Ishikawa (cell line): ENCODE data around the gene ITCH.

Experiments
- CREB1 ChIP-seq: IDR thresholded peaks from 2 replicates; pipeline ENCODE4 v1.6.1; 2012; ENCODE audit warnings: low read depth
- EP300 ChIP-seq: IDR thresholded peaks from 2 replicates; pipeline ENCODE4 v1.6.1; 2012; ENCODE audit warnings: borderline replicate concordance
- RAD21 ChIP-seq: IDR thresholded peaks from 2 replicates; pipeline ENCODE4 v1.6.1; 2012; ENCODE audit warnings: low read depth
- TF ChIP-seq, protein P1 (sequence below): IDR thresholded peaks from 2 replicates; pipeline ENCODE4 v1.6.1; 2012
- TF ChIP-seq, protein P2 (sequence below): IDR thresholded peaks from 2 replicates; pipeline ENCODE4 v1.6.1; 2012; ENCODE audit warnings: low read depth, mild to moderate bottlenecking

DNA sequence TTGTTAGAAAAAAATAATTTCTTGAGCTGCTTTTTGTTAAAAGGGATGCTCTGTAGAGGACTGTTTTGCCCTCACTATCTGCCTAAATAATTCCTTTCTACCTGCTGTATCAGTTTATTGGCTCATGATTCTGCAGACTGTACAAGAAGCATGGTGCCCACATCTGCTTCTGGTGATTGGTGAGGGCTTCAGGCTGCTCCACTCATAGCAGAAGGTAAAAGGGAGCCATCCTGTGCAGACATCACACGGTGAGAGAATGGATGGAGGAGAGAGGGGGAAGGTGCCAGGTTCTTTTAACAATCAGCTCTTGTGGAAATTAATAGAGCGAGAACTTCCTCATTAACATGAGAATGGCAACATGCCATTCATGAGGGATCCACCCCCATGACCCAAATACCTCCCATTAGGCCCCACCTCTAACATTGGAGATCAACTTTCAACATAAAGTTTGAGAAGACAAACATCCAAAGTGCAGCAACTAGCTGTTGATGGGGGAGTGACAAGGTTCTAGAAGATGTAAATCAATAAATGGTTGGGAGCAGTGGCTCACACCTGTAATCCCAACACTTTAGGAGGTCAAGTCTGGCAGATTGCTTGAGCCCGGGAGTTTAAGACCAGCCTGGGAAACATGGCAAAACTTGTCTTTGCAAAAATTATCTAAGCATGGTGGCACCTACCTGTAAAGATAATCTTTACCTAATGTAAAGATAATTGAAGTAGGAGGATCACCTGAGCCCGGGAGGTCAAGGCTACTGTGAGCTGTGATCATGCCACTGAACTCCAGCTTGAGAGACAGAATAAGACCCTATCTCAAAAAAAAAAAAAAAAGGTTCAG, 44.2 kb upstream of the ITCH start:
- TF ChIP-seq, protein P1, sequence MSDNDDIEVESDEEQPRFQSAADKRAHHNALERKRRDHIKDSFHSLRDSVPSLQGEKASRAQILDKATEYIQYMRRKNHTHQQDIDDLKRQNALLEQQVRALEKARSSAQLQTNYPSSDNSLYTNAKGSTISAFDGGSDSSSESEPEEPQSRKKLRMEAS: no peak
- TF ChIP-seq RAD21 (no peak), EP300 (no peak), CREB1 (no peak)
- TF ChIP-seq, protein P2, sequence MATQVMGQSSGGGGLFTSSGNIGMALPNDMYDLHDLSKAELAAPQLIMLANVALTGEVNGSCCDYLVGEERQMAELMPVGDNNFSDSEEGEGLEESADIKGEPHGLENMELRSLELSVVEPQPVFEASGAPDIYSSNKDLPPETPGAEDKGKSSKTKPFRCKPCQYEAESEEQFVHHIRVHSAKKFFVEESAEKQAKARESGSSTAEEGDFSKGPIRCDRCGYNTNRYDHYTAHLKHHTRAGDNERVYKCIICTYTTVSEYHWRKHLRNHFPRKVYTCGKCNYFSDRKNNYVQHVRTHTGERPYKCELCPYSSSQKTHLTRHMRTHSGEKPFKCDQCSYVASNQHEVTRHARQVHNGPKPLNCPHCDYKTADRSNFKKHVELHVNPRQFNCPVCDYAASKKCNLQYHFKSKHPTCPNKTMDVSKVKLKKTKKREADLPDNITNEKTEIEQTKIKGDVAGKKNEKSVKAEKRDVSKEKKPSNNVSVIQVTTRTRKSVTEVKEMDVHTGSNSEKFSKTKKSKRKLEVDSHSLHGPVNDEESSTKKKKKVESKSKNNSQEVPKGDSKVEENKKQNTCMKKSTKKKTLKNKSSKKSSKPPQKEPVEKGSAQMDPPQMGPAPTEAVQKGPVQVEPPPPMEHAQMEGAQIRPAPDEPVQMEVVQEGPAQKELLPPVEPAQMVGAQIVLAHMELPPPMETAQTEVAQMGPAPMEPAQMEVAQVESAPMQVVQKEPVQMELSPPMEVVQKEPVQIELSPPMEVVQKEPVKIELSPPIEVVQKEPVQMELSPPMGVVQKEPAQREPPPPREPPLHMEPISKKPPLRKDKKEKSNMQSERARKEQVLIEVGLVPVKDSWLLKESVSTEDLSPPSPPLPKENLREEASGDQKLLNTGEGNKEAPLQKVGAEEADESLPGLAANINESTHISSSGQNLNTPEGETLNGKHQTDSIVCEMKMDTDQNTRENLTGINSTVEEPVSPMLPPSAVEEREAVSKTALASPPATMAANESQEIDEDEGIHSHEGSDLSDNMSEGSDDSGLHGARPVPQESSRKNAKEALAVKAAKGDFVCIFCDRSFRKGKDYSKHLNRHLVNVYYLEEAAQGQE: no peak
